GM12872 (cell line): ENCODE results near the gene NIPA2.

Experiments used
- TF ChIP-seq, protein P1 (sequence below): IDR thresholded peaks from 3 replicates; pipeline ENCODE4 v1.5.1; 2011; ENCODE audit warnings: low read depth, mild to moderate bottlenecking, low read length, moderate library complexity; ENCODE audit not compliant: insufficient read depth

The NIPA2 gene

DNA sequence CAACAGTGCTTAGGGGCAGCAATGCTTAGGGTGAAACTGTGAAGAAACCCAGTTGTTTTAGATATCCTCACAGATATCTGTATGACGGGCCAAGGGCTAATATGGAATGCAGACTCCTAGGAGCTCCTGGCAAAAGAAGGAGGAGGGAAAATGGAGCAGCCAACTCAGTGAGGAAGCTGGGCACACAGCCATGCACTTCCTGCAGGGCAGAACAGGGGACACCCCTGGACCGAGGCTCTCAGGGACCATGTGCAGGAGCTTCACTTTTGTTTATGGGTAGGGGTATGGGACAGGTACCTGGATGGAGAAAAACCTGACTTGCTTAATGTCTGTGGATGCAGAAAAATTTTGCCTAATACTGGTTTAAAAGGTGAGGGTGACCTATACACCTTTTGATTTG lies 31.8 kb upstream of the NIPA2 start:
- TF ChIP-seq, protein P1, sequence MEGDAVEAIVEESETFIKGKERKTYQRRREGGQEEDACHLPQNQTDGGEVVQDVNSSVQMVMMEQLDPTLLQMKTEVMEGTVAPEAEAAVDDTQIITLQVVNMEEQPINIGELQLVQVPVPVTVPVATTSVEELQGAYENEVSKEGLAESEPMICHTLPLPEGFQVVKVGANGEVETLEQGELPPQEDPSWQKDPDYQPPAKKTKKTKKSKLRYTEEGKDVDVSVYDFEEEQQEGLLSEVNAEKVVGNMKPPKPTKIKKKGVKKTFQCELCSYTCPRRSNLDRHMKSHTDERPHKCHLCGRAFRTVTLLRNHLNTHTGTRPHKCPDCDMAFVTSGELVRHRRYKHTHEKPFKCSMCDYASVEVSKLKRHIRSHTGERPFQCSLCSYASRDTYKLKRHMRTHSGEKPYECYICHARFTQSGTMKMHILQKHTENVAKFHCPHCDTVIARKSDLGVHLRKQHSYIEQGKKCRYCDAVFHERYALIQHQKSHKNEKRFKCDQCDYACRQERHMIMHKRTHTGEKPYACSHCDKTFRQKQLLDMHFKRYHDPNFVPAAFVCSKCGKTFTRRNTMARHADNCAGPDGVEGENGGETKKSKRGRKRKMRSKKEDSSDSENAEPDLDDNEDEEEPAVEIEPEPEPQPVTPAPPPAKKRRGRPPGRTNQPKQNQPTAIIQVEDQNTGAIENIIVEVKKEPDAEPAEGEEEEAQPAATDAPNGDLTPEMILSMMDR: no peak

DNA sequence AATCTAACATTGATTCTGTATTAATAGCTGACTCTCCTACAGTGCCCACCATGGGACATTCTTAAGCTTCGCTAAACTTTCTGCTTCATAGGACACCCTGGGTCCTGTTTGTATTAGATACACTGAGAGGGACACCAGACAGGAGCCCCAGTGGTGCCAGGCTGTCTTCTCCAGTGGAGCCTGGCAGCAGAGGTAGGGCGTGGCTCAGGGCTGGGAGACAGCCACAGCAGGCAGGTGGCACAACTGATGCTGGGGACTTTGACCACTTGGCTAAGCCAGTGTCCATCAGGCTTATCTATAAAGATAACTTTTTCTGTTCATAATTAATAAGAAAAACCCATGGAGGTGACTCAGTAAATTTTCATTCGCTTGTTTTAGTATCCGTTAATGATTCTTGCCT lies 30.2 kb upstream of the NIPA2 start:
- TF ChIP-seq, protein P1: no peak

GRCh38 chr15:22808761-22809280 lies 29.6 kb upstream of the NIPA2 start:
- TF ChIP-seq, protein P1: no peak

- TF ChIP-seq, protein P1: no peak
Observed at GRCh38 chr15:22810033-22810852, 28.2 kb upstream of the NIPA2 start.

DNA sequence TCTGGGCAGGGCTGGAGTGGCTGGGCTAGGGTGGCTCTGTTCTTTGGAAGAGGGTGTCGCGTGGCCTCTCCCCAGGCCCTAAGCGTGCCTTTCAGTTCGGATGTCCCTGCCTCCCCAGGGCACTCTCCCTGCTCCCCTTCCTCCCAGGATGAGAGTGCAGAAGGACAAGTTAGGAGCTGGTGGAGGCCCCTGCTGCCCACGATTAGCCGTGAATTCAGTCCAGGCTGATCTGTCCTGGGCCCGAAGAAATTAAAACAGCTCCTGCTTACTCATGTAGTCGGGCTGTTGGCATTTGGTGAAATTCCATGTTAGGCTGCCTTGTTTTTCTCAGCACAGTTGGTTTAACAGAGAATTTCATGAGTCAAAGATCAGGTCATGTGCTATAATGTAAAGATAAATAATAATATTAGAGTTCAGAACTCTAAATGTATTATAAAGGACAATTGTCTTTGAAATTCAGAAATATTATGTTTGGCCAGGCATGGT lies 27.6 kb upstream of the NIPA2 start:
- TF ChIP-seq, protein P1: no peak

DNA sequence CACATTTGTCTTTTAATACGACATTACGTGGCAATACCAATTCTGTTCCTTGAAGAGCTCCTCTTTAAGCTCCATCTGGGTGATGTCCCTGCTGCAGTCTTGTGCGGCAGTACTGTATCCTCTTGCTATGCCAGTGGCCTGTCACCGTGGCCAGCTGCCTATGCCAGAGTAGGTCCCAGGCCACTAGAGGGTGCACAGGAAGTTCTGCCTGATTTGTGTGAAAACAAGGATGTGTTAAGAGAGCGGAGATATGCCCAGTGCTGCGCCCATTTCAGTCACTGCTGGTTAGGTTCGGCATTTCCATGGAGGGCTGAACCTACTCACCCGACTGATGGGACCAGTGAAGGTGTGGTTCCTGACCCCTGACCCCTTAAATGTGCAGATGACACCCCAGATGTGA lies 26.8 kb upstream of the NIPA2 start:
- TF ChIP-seq, protein P1: peak; percentile 54

GRCh38 chr15:22813844-22814243 lies 24.6 kb upstream of the NIPA2 start:
- TF ChIP-seq, protein P1: no peak
